ENCODE results near the gene INTS3. TPM values are rescaled to one million over a fixed set of nuclear protein-coding genes. Genes with fewer than 3 reads are reported as not detected.

The INTS3 gene
- total and polyA plus RNA-seq, 2 of the 8 experiments (the other 6 are each of a cell fraction or from before 2014, with no cell fraction given): 66.8 to 93.2 TPM

DNA sequence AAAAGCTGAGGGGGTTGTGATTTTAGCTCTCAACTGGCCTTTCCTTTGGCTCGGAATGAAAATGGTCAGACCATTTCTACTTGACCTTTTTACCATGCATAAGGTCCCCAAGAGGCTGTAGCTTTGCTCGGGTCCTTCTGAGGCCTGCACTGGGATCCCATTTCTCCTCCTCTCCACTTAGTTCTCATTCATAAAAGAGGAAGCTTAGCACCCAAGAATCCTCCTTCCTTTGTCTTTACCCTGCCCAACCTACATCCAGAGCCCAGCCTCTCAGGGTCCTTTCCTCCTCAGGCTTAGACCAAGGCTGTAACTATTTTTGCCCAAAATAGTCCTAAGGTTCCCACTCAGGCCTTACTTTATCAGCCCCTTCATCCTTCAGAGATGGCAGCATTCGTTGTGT lies 41.4 kb downstream of the INTS3 start (continued):
- TF ChIP-seq, protein P1, sequence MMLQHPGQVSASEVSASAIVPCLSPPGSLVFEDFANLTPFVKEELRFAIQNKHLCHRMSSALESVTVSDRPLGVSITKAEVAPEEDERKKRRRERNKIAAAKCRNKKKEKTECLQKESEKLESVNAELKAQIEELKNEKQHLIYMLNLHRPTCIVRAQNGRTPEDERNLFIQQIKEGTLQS (IDR thresholded peaks at IDR 0.05; ENCODE audit: insufficient read depth, low read depth, low read length): no peak
- TF ChIP-seq CBX5 (IDR thresholded peaks at IDR 0.05; ENCODE audit: low read depth, low read length) (no peak), CTBP2 (IDR thresholded peaks at IDR 0.05; ENCODE audit: borderline replicate concordance, insufficient read depth, insufficient read length, low read length) (no peak)

Measured in H1 (cell line).